ENCODE data around the gene NPY. TPM values are rescaled to one million over a fixed set of nuclear protein-coding genes. Genes with fewer than 3 reads are reported as not detected.

The NPY gene
- polyA plus RNA-seq, 10 donors = 6.2 to 40.7 (median 23.1) TPM

DNA sequence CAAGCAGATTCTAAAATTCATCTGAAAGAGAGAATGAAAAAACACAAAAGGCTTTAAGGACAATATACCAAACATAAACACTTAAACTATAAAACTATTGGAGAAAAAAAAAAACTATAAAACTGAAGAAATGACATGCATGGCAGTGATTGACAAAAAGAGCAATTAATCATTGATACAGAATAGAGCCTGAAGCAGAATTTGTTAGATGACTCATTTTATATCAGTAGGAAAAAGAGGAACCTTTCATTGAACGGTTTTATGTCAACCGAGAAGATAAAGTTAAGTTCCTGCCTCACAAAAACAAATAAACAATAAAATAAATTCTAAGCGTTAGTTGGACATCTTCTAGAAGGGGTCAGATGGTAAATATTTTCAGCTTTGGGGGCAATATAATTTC, 23.3 kb downstream of the NPY start:
- DNase-seq = no peak

DNA sequence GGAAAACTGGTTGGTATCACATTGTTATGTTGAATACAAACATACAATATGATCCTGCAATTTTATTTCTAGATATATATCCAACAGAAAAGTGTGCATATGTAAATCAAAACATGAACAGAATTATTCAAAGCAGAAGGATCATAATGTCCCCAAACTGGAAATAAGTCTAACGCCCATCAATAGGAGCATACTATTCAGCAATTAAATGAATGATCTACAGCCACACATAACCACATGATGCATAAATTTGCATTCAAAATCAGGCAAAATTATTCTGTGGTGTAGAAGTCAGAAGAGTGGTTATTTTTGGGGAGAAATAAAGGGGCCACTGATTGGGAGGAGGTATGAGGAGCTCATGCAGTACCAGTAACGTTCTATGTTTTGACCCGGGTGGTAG, 28.6 kb downstream of the NPY start:
- no peak for DNase-seq

DNA sequence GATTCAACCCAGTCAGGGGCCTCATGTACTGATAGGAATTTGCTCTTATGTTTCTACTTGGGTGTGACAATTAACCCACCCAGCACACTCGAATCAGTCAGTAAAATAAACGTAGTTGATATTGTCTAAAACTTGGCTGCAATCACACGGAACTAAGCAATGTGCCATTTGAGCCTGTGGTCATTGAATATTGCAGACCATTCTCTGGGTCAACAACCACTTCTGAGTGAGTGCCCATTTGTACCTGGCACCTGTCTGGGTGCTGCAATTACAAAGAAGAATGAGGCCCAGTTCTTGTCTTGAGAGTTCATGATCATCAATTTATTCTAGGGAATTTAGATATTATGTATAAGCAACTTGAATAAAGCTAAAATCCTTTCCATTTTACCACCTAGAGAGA, 29.8 kb downstream of the NPY start:
- no peak for DNase-seq

DNA sequence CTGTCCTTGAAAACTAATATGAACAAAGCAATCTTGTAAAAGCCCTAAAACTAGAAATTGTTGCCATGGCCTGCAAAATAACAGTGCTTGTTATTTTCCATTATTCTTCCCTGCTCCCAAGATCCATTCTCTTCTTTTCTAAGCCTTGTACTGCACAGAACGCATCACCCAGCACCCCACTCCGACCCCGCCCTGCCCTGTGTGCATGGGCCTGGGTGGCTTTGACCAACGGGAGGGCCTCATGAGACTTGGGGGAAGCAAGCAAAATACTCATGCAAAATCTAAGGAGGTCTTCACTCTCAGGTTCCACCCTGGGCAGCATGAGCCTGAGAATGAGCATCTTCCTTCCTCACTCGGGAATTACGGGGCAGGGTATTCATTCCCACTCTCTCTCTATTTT, 32.4 kb downstream of the NPY start:
- no peak for DNase-seq

DNA sequence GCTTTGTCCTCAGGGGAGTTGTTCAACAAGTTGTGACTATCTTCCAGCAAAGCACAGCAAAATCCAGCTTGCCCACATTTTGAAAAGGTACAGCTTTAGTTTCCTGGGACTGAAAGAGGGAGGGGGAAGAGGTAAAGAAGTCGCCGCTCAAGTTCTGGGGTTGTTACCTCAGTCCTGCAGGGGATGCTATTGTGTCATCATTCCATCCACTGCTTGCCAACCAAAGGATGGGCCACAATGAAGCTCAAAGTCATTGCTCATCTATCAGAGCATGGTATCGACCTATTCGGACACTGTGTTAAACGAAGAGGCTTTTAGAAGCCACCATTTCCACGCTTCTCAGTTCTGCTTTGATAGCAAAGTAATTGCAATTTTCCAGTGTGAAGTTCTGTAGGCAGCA, 34.3 kb downstream of the NPY start:
- DNase-seq = no peak

DNA sequence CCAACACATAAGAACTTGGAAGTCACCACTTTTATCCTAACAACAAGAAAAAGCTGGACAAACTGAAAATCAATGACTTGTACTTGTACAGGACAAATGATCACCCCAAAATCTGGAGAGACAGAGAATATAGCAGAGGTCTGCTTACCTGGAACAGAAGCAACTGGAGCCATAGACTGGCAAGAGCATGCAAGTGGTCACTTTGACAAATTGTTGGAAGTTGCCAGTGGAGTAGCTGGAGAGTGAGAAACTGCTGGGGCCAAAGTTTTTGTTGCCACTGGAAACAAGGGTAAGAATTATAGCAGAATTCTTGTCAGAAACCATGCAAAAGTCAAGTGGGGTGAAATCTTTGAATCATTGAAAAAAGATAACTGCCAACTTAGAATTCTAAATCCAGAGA, 35.2 kb downstream of the NPY start:
- no peak for DNase-seq

DNA sequence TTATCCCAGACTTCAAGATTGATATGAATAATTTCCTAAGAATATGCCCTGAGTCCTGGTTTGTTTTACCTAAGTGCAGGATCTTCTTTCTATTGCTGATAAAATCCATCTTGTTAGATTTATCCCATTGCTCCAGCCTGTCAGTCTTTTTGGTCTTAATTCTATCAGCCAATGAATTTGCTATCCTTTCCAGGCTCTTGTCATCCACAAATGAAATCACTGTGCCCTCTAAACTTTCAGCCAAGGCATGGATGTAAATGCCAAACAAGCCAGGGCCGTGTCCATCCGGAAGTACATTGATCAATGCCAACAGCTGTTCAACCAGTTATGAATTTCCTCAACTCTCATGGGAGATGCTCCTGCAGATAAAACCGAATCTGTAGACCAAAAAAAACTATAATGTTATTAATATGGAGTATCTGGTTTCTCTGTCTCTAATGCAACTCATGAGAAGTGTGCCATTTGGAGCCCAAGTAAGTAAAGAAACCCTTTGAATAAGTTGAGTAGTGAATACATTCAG, 40.0 kb downstream of the NPY start:
- peak in 1 of 3 donors; percentile 13 for DNase-seq

DNA sequence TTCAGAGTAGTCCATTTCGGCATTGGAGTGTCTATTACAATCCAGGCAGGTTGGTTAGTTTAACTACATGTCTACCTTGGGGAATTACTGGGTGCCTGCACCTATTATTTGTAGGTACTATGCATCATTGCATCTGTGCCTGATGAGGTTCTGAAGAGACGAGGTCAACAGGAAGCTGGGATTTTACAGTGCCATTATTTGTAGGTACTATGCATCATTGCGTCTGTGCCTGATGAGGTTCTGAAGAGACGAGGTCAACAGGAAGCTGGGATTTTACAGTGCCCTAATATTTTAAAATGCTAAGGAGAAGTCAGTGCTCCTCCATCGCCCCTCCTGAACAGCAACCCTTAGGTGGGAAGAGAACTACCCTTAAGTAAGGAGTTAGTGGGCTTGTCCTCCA, 41.7 kb downstream of the NPY start:
- DNase-seq = no peak

DNA sequence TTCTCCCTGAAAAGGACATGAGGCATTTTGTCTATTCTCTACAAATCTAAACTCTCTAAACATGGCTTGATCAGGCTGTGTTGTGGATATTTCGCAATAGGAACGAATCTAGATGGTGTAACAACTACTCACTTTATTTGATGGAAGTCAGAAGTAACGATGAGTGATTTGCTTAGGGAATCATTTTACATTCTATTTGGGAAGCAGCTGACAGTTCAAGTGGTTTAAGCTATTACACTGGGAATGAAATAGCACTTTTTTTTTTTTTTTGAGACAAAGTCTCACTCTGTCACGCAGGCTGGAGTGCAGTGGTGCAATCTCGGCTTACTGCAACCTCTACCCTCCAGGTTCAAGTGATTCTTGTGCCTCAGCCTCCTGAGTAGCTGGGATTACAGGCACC, 44.1 kb downstream of the NPY start:
- no peak for DNase-seq

DNA sequence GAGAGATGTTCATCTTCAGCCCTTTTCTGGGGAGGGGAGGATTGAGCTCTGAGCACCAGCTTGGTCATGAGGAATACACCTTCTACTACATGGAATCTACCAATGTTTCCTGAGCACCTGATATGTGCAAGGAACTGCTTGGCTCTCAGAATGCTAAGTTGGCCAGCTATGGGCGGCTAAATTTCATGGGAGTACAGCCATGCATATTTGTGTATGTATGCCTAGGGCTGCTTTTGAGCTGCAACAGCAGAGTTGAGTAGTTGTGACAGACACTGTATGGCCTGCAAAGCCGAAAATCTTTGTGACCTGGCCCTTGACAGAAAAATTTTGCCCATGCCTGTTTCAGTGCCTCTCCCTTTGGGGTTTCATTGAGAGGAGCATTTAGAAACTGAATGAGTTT, 44.9 kb downstream of the NPY start:
- DNase-seq = no peak

DNA sequence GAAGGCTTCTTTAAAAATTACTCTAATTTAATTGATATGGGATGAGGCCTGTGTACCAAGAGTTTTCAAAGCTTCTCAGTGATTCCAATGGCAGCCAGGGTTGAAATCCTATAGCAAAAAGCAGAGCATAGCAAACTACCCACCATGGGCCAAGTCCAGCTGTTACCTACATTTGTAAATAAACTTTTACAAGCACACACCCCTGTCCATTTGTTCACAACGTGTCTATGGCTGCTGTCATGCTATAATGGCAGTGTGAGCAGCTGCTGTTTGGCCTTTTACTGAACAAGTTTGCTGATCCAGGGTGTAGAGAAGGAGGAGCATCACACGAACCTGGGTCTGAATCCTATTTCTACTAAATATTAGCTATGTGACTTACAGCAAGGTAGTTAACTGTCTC, 50.0 kb downstream of the NPY start:
- DNase-seq = peak in 2 of 3 donors; percentile 3 to 9

DNA sequence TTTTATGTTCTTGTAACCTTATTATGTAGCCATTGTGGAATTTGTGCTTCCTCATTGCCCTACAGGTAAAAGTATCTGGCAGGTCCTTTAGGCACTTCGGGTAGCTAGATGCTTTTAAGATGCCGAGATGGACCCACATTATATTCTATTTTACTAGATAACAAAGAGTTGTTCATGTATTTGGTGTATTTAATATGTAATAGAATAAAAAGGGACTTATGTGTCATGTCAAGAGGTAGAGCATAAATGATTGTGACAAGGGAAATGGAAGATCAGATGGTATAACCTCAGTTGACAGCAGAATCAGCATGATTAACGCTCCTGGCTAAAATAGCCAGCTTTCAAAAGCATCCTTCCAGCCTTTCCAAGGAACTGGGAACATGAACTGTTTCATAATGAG, 50.6 kb downstream of the NPY start:
- DNase-seq = no peak

DNA sequence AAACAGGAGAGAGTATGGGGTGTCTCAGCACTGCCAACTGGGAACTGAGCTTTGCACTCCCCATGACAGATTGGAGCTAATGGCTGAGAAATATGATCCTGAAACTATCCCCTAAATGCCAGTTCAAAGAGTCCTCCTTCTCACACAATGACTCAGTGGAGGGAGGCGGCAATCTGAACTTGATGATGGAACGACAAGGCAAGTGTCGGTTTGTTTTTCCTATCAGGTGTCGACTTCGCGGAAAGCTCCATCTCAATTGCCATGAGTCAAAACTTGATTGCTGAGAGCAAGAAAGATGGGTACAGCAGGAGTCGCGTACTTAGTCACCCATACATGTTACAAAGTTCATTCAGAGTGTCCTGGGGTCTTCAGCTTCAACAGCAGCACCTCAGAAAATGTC, 52.5 kb downstream of the NPY start:
- no peak for DNase-seq

DNA sequence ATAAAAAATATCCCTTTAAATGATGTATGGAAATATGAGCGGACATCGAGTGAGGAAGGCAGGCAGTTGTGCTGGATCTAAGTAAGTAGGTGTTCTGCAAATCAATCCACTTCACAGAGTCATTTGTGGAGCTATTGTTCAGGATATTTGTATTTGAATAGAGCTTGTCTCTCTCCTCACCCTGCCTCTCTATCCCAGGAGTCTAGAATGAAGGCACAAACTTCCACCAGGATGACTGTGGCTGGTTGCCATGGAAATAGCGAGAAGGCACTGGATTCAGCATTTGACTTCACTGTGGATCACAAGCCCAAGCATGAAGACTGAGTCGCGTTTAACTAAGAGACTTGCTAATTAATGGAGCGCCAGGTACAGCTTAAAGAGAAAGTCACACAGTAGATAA, 53.2 kb downstream of the NPY start:
- DNase-seq = no peak

DNA sequence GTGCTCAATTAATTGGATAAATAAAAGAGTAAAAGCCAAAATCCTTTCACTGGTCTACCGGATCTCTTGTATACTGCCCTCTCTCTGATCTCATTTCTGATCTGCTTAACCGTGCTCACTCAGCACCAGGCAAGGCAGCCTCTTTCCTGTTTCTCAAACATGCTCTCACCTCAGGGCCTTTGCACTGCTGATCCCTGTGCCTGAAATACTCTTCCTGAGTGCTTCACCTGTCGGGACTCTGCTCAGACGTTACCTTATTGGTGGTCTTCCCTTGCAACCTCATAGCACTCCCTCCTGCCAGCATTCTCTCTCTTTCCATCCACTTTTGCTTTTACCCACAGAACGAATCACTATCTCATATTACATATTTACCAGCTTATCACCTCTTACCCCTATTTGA, 55.6 kb downstream of the NPY start:
- DNase-seq = no peak

DNA sequence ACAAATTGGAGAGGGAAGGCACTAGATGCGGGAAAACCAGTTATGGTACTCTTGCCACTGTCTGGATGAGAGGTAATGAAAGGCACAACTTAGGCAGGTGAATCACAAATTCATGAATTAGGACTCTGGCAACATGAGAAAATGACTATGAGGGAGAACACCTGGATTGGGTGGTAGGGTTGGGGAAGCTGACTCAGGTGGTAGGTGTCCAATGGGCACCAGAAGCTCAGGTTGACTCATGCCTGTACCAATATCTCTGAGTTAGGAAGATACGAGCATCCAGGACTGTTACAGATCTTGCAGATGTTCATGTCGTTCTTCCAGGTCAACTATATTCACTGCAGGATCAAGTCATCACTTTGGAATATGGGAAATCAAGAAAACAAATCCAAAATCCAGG, 56.7 kb downstream of the NPY start:
- DNase-seq = no peak
